ENCODE measurements around the gene RASGRP3. TPM values are rescaled to one million over a fixed set of nuclear protein-coding genes. Genes with fewer than 3 reads are reported as not detected.

Gene RASGRP3
- total RNA-seq, 1 experiment from 2014 or later: 0.59 TPM

DNA sequence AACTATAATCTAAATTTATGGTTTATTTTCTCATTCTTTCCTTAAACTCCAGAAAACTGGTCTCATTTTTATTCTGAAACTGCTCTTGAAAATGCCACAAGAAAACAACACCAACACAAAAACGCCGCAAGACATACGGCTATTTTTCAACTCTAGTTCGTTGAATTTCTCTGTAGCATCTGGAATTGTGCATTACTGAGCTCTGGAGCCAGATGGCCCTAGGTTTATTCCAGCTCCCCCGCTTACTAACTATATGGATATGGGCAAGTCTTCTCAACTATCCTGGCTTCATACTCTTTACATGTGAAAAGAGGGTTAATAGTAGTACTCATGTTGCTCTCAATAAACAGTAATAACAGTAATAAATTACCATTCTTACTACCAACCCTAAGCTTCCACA is 102.8 kb downstream of the RASGRP3 start:
- Histone ChIP-seq H3K9ac (ENCODE audit: low read length) (no peak overlapping the region), H3K9me2 (ENCODE audit: insufficient read depth) (no peaks in the 10 kb centered on the region), H3K27ac (ENCODE audit: low read depth, low read length) (no peak overlapping the region), H3K4me1 (ENCODE audit: control insufficient read depth in 1 of 2, insufficient read depth in 2 of 2, low read length in 2 of 2) (no peaks in the 10 kb centered on the region), H3K36me3 (ENCODE audit: control insufficient read depth in 1 of 2, insufficient read depth in 2 of 2, low read length in 2 of 2) (no peaks in the 10 kb centered on the region), H3K79me2 (ENCODE audit: insufficient read depth, low read length) (no peaks in the 10 kb centered on the region), H3K9me3 (ENCODE audit: control insufficient read depth in 1 of 2, insufficient read depth in 1 of 2, low read depth in 1 of 2, low read length in 2 of 2) (no peaks in the 10 kb centered on the region), H3K4me2 (ENCODE audit: low read length) (no peak overlapping the region), H2AFZ (ENCODE audit: low read depth, low read length, poor library complexity, severe bottlenecking) (no peak overlapping the region), H3K27me3 (ENCODE audit: insufficient read depth, low read length) (no peaks in the 10 kb centered on the region), H4K20me1 (ENCODE audit: insufficient read depth) (no peaks in the 10 kb centered on the region), H3K4me3 (replicated peaks in 1 of 2; ENCODE audit: low read depth in 1 of 2, low read length in 2 of 2) (no peak overlapping the region)
- BruUV-seq (replicated peaks): no TSS peak
- RAD21 ChIA-PET (ENCODE audit: low non-redundant PET in 1 of 2, low total read pairs in 2 of 2, uncharacterized antibody in 2 of 2, unreplicated experiment in 2 of 2): no interaction called here
- ATAC-seq (no peak), DNase-seq (ENCODE audit: low read depth, low spot score) (no peak)
- no peak for TF ChIP-seq CEBPB (IDR thresholded peaks at IDR 0.05; ENCODE audit: low read depth)
- no peak for TF ChIP-seq ELF1 (IDR thresholded peaks at IDR 0.05; ENCODE audit: borderline replicate concordance, low read depth)
- TF ChIP-seq SP1 (IDR thresholded peaks at IDR 0.05; ENCODE audit: low read depth): no peak
- no peak for TF ChIP-seq EZH2 (IDR thresholded peaks at IDR 0.05)
- TF ChIP-seq ZBTB33 (IDR thresholded peaks at IDR 0.05; ENCODE audit: extremely low read depth, insufficient replicate concordance, low read length): no peak
- TF ChIP-seq YY1 (IDR thresholded peaks at IDR 0.05; ENCODE audit: extremely low read depth, insufficient replicate concordance, low read depth, low read length): no peak
- no peak for TF ChIP-seq POLR2A (IDR thresholded peaks at IDR 0.05; ENCODE audit: borderline replicate concordance, extremely low read depth, insufficient read depth, insufficient read length)
- TF ChIP-seq SIN3A (IDR thresholded peaks at IDR 0.05; ENCODE audit: low read depth): no peak
- TF ChIP-seq EZH2phosphoT487 (IDR thresholded peaks at IDR 0.05; ENCODE audit: borderline replicate concordance): no peak
- TF ChIP-seq TCF7L2 (IDR thresholded peaks at IDR 0.05; ENCODE audit: borderline replicate concordance, extremely low read depth, insufficient read depth, insufficient read length): no peak
- no peak for TF ChIP-seq SRF (IDR thresholded peaks at IDR 0.05; ENCODE audit: low read depth)
- no peak for TF ChIP-seq FOSL1 (IDR thresholded peaks at IDR 0.05; ENCODE audit: low read depth)
- intact Hi-C loops (cut with micrococcal nuclease): no loop called here
- POLR2A ChIA-PET: no interaction called here
- CTCF ChIA-PET: no interaction called here

Measured in HCT116 (cell line).